ENCODE data around the gene ZNF524.

ZNF524 gene

DNA sequence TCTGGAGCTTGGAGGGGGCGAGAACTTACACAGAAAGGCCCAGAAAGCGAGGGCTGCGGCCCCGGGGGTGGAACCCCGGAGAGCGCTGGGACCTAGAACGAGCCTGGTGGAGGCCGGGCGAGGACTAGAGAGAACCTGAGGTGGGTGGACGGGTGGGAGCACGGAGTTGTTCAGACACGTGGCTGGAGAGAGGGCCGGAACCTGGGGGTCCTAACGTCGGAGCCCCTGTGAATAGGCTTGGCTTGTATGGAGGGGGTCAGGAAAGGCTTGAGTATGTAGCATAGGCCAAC lies 43.7 kb downstream of the ZNF524 start:
- H3K14ac ChIP-seq (ENCODE audit: low read length), result peak overlapping the region; percentile 89
- H2BK15ac ChIP-seq (ENCODE audit: low read length), result no peak overlapping the region
- no CpG with 5 or more reads among the region's 15 CpGs for WGBS, 2 donors (ENCODE audit: extremely low coverage in 2 of 2, insufficient read length in 2 of 2, insufficient replicate concordance in 1 of 2)
- H3K4me3 ChIP-seq (ENCODE audit: low read length in 2 of 2), result peak overlapping the region; percentile 84 to 94
- no peak overlapping the region for H4K8ac ChIP-seq (ENCODE audit: low read depth, low read length)
- peak overlapping the region; percentile 3 for H3K4ac ChIP-seq (ENCODE audit: low read length)
- H2AK5ac ChIP-seq (ENCODE audit: low read depth, low read length), result peak overlapping the region; percentile 95
- H3K4me1 ChIP-seq (ENCODE audit: control insufficient read depth in 2 of 2, insufficient read depth in 1 of 2, low read depth in 1 of 2, low read length in 2 of 2), result peaks cover 25 to 31% of the 10 kb centered on the region in 2 donors
- peak overlapping the region; percentile 86 for H3K9ac ChIP-seq (ENCODE audit: low read depth, low read length, poor library complexity)
- no peak for DNase-seq (ENCODE audit: low spot score)
- H3K79me1 ChIP-seq (ENCODE audit: low read depth, low read length), result peaks cover 35% of the 10 kb centered on the region
- H3K4me2 ChIP-seq (ENCODE audit: insufficient read depth, low read length, poor library complexity, severe bottlenecking), result peak overlapping the region; percentile 89
- H3K36me3 ChIP-seq (replicated peaks in 1 of 2; ENCODE audit: control insufficient read depth in 2 of 2, insufficient read depth in 2 of 2, low read length in 2 of 2), result peaks cover 17 to 20% of the 10 kb centered on the region in 2 donors
- peak overlapping the region; percentile 76 for H3K18ac ChIP-seq (ENCODE audit: low read length)
- H3K27ac ChIP-seq (replicated peaks; ENCODE audit: low read length), result no peak overlapping the region
- peak overlapping the region; percentile 8 for H3K23ac ChIP-seq (ENCODE audit: low read depth, low read length, poor library complexity)
- no peak overlapping the region for H2BK120ac ChIP-seq (ENCODE audit: low read depth, low read length)
- no peaks in the 10 kb centered on the region for H3K27me3 ChIP-seq (ENCODE audit: control insufficient read depth in 3 of 3, insufficient read depth in 3 of 3, low read depth in 1 of 3, low read length in 3 of 3)
- H2BK5ac ChIP-seq (ENCODE audit: low read length), result peak overlapping the region; percentile 84
- H2AFZ ChIP-seq (ENCODE audit: low read length), result peak overlapping the region; percentile 64
- H4K91ac ChIP-seq (ENCODE audit: low read depth, low read length, poor library complexity), result no peak overlapping the region
- H3K9me3 ChIP-seq (replicated peaks in 1 of 2; ENCODE audit: control insufficient read depth in 2 of 2, insufficient read depth in 1 of 2, low read depth in 1 of 2, low read length in 2 of 2), result no peaks in the 10 kb centered on the region
- no peak overlapping the region for H2BK12ac ChIP-seq (ENCODE audit: low read length)

GRCh38 chr19:55644191-55644833 lies 44.2 kb downstream of the ZNF524 start:
- H3K36me3 ChIP-seq (replicated peaks in 1 of 2; ENCODE audit: control insufficient read depth in 2 of 2, insufficient read depth in 2 of 2, low read length in 2 of 2), result peaks cover 18 to 20% of the 10 kb centered on the region in 2 donors
- peak overlapping the region; percentile 84 to 94 for H3K4me3 ChIP-seq (ENCODE audit: low read length in 2 of 2)
- no peak overlapping the region for H3K18ac ChIP-seq (ENCODE audit: low read length)
- no peak overlapping the region for H4K8ac ChIP-seq (ENCODE audit: low read depth, low read length)
- no peak overlapping the region for H4K91ac ChIP-seq (ENCODE audit: low read depth, low read length, poor library complexity)
- H3K23ac ChIP-seq (ENCODE audit: low read depth, low read length, poor library complexity), result peak overlapping the region; percentile 17
- H3K4ac ChIP-seq (ENCODE audit: low read length), result no peak overlapping the region
- H3K9ac ChIP-seq (ENCODE audit: low read depth, low read length, poor library complexity), result peak overlapping the region; percentile 86
- H3K27ac ChIP-seq (replicated peaks; ENCODE audit: low read length), result no peak overlapping the region
- H2AFZ ChIP-seq (ENCODE audit: low read length), result peak overlapping the region; percentile 64
- H3K14ac ChIP-seq (ENCODE audit: low read length), result no peak overlapping the region
- H2BK15ac ChIP-seq (ENCODE audit: low read length), result no peak overlapping the region
- H3K79me1 ChIP-seq (ENCODE audit: low read depth, low read length), result peaks cover 38% of the 10 kb centered on the region
- peak overlapping the region; percentile 89 for H3K4me2 ChIP-seq (ENCODE audit: insufficient read depth, low read length, poor library complexity, severe bottlenecking)
- no CpG with 5 or more reads among the region's 12 CpGs for WGBS, 2 donors (ENCODE audit: extremely low coverage in 2 of 2, insufficient read length in 2 of 2, insufficient replicate concordance in 1 of 2)
- no peaks in the 10 kb centered on the region for H3K9me3 ChIP-seq (replicated peaks in 1 of 2; ENCODE audit: control insufficient read depth in 2 of 2, insufficient read depth in 1 of 2, low read depth in 1 of 2, low read length in 2 of 2)
- H2BK12ac ChIP-seq (ENCODE audit: low read length), result no peak overlapping the region
- no peak for DNase-seq (ENCODE audit: low spot score)
- H3K4me1 ChIP-seq (ENCODE audit: control insufficient read depth in 2 of 2, insufficient read depth in 1 of 2, low read depth in 1 of 2, low read length in 2 of 2), result peaks cover 26 to 33% of the 10 kb centered on the region in 2 donors
- H3K27me3 ChIP-seq (ENCODE audit: control insufficient read depth in 3 of 3, insufficient read depth in 3 of 3, low read depth in 1 of 3, low read length in 3 of 3), result no peaks in the 10 kb centered on the region
- peak overlapping the region; percentile 95 for H2AK5ac ChIP-seq (ENCODE audit: low read depth, low read length)
- H2BK5ac ChIP-seq (ENCODE audit: low read length), result peak overlapping the region; percentile 84
- H2BK120ac ChIP-seq (ENCODE audit: low read depth, low read length), result no peak overlapping the region

- no peak overlapping the region for H2BK15ac ChIP-seq (ENCODE audit: low read length)
- no peak for DNase-seq (ENCODE audit: low spot score)
- no peak overlapping the region for H2AFZ ChIP-seq (ENCODE audit: low read length)
- H3K9me3 ChIP-seq (replicated peaks in 1 of 2; ENCODE audit: control insufficient read depth in 2 of 2, insufficient read depth in 1 of 2, low read depth in 1 of 2, low read length in 2 of 2), result no peaks in the 10 kb centered on the region
- no peak overlapping the region for H4K8ac ChIP-seq (ENCODE audit: low read depth, low read length)
- no peaks in the 10 kb centered on the region for H3K27me3 ChIP-seq (ENCODE audit: control insufficient read depth in 3 of 3, insufficient read depth in 3 of 3, low read depth in 1 of 3, low read length in 3 of 3)
- peaks cover 36% of the 10 kb centered on the region for H3K79me1 ChIP-seq (ENCODE audit: low read depth, low read length)
- peak overlapping the region; percentile 58 for H2BK12ac ChIP-seq (ENCODE audit: low read length)
- H4K91ac ChIP-seq (ENCODE audit: low read depth, low read length, poor library complexity), result no peak overlapping the region
- peak overlapping the region in 1 of 2 donors; percentile 94 for H3K4me3 ChIP-seq (ENCODE audit: low read length in 2 of 2)
- no peak overlapping the region for H3K4me2 ChIP-seq (ENCODE audit: insufficient read depth, low read length, poor library complexity, severe bottlenecking)
- H3K27ac ChIP-seq (replicated peaks; ENCODE audit: low read length), result no peak overlapping the region
- H2BK120ac ChIP-seq (ENCODE audit: low read depth, low read length), result no peak overlapping the region
- no CpG with 5 or more reads among the region's 28 CpGs for WGBS, 2 donors (ENCODE audit: extremely low coverage in 2 of 2, insufficient read length in 2 of 2, insufficient replicate concordance in 1 of 2)
- H3K9ac ChIP-seq (ENCODE audit: low read depth, low read length, poor library complexity), result no peak overlapping the region
- peak overlapping the region; percentile 56 for H2AK5ac ChIP-seq (ENCODE audit: low read depth, low read length)
- H3K4ac ChIP-seq (ENCODE audit: low read length), result no peak overlapping the region
- peak overlapping the region; percentile 85 for H3K23ac ChIP-seq (ENCODE audit: low read depth, low read length, poor library complexity)
- H3K4me1 ChIP-seq (ENCODE audit: control insufficient read depth in 2 of 2, insufficient read depth in 1 of 2, low read depth in 1 of 2, low read length in 2 of 2), result peaks cover 25 to 31% of the 10 kb centered on the region in 2 donors
- H3K18ac ChIP-seq (ENCODE audit: low read length), result no peak overlapping the region
- no peak overlapping the region for H3K14ac ChIP-seq (ENCODE audit: low read length)
- H2BK5ac ChIP-seq (ENCODE audit: low read length), result no peak overlapping the region
- peaks cover 21 to 23% of the 10 kb centered on the region in 2 donors for H3K36me3 ChIP-seq (replicated peaks in 1 of 2; ENCODE audit: control insufficient read depth in 2 of 2, insufficient read depth in 2 of 2, low read length in 2 of 2)
These were observed 44.9 kb downstream of the ZNF524 start for GRCh38 chr19:55644842-55645511.

DNA sequence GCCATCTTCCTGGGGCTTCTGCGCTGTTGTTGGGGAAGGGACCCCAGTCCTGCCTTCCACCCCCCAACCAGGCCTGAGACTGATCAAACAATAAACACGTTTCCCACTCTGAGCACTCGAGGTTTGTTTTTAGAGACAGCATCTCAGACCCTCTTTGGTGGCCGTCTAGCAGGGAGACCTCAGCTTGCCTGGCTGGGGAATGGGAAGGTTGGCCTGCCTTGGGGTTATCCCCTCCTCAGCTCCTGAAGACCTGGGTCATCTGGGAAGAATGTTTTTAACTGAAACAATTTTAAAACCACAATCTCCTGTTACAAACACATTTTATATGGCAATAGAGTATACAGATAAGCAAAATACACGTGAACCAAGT lies 45.4 kb downstream of the ZNF524 start:
- Histone ChIP-seq H3K27ac (replicated peaks; ENCODE audit: low read length) (no peak overlapping the region), H3K23ac (ENCODE audit: low read depth, low read length, poor library complexity) (peak overlapping the region; percentile 85), H2BK120ac (ENCODE audit: low read depth, low read length) (no peak overlapping the region), H3K27me3 (ENCODE audit: control insufficient read depth in 3 of 3, insufficient read depth in 3 of 3, low read depth in 1 of 3, low read length in 3 of 3) (no peaks in the 10 kb centered on the region), H3K14ac (ENCODE audit: low read length) (no peak overlapping the region), H3K4me2 (ENCODE audit: insufficient read depth, low read length, poor library complexity, severe bottlenecking) (no peak overlapping the region), H3K36me3 (replicated peaks in 1 of 2; ENCODE audit: control insufficient read depth in 2 of 2, insufficient read depth in 2 of 2, low read length in 2 of 2) (peaks cover 24 to 28% of the 10 kb centered on the region in 2 donors), H3K18ac (ENCODE audit: low read length) (no peak overlapping the region), H4K91ac (ENCODE audit: low read depth, low read length, poor library complexity) (no peak overlapping the region), H2BK5ac (ENCODE audit: low read length) (no peak overlapping the region), H2BK15ac (ENCODE audit: low read length) (no peak overlapping the region), H2AK5ac (ENCODE audit: low read depth, low read length) (no peak overlapping the region), H3K4me3 (ENCODE audit: low read length in 2 of 2) (peak overlapping the region in 1 of 2 donors; percentile 94), H3K9ac (ENCODE audit: low read depth, low read length, poor library complexity) (no peak overlapping the region), H3K9me3 (replicated peaks in 1 of 2; ENCODE audit: control insufficient read depth in 2 of 2, insufficient read depth in 1 of 2, low read depth in 1 of 2, low read length in 2 of 2) (no peaks in the 10 kb centered on the region), H3K79me1 (ENCODE audit: low read depth, low read length) (peaks cover 35% of the 10 kb centered on the region), H3K4me1 (ENCODE audit: control insufficient read depth in 2 of 2, insufficient read depth in 1 of 2, low read depth in 1 of 2, low read length in 2 of 2) (peaks cover 20 to 27% of the 10 kb centered on the region in 2 donors), H2AFZ (ENCODE audit: low read length) (no peak overlapping the region), H2BK12ac (ENCODE audit: low read length) (no peak overlapping the region), H4K8ac (ENCODE audit: low read depth, low read length) (no peak overlapping the region), H3K4ac (ENCODE audit: low read length) (no peak overlapping the region)
- WGBS, 2 donors (ENCODE audit: extremely low coverage in 2 of 2, insufficient read length in 2 of 2, insufficient replicate concordance in 1 of 2), result no CpG with 5 or more reads among the region's 5 CpGs
- DNase-seq (ENCODE audit: low spot score), result no peak
